HepG2 (cell line): Measurements from ENCODE around the gene ZNF33A. TPM values are rescaled to one million over a fixed set of nuclear protein-coding genes. Genes with fewer than 3 reads are reported as not detected.

Experiments used
- ATAC-seq: fragments of 200-7000 bp; cut with Tn5 transposase; 3 replicates; pipeline ENCODE4 v1.9.1; 2020; ENCODE audit warnings: mild to moderate bottlenecking, moderate library complexity
- BruUV-seq: library from RNA; stranded (reverse); fragments of 400-500 nt; replicated peaks from 2 replicates; lab custom pipeline; 2021; lab: Mats Ljungman, UMichigan
- CTCF ChIA-PET: fragments of 300-600 bp; formaldehyde crosslinking; extraction: SDS; loops from one replicate; lab custom pipeline; 2021; ENCODE audit warnings: low total read pairs, inconsistent platforms, low intra/inter-chr PET ratio; lab: Yijun Ruan, JAX
- POLR2A ChIA-PET: fragments of 350-600 bp; sonication (Branson Sonifier 250); formaldehyde crosslinking; loops from one replicate; lab custom pipeline; 2020; ENCODE audit warnings: antibody characterized with exemption, inconsistent platforms; lab: Yijun Ruan, JAX
- DNase-seq: peaks from one replicate; pipeline ENCODE4 v3.0.0-alpha.2; 2015; ENCODE audit warnings: low spot score
- FAIRE-seq: peaks from 3 replicates; lab custom pipeline; 2011; peaks lifted over from hg19 to GRCh38; lab: Jason Lieb, UNC
- H2AFZ ChIP-seq: one replicate; pipeline ENCODE4 v1.6.1; 2011; ENCODE audit warnings: low read length, inconsistent platforms
- H3K27ac ChIP-seq: fragments of 300-600 bp; 3 replicates; pipeline ENCODE4 v1.8.0; 2011; ENCODE audit warnings: mixed run types, mild to moderate bottlenecking, mixed read lengths, low read length, inconsistent platforms; ENCODE audit not compliant: insufficient read depth; ENCODE audit errors: extremely low read length
- H3K27me3 ChIP-seq, 2 experiments: fragments of 200-600 bp in 1 of 2; 2 replicates in 1 of 2; 3 replicates in 1 of 2; pipeline versions ENCODE4 v1.6.0 to v1.8.0; 2011; ENCODE audit warnings: low read length in 2 of 2, mild to moderate bottlenecking in 2 of 2, moderate library complexity in 2 of 2, inconsistent platforms in 1 of 2; ENCODE audit not compliant: insufficient read depth in 2 of 2, control insufficient read depth in 1 of 2
- H3K36me3 ChIP-seq, 2 experiments: fragments of 200-600 bp in 1 of 2; replicated peaks in 1 of 2; 2 replicates in 1 of 2; 3 replicates in 1 of 2; pipeline versions ENCODE4 v1.5.1 to v1.8.0; 2011; ENCODE audit warnings: low read length in 2 of 2, inconsistent platforms in 1 of 2; ENCODE audit not compliant: insufficient read depth in 2 of 2, control insufficient read depth in 1 of 2
- H3K4me1 ChIP-seq: 2 replicates; pipeline ENCODE4 v1.5.1; 2012; ENCODE audit warnings: low read length, inconsistent platforms; ENCODE audit not compliant: insufficient read depth
- H3K4me2 ChIP-seq: 2 replicates; pipeline ENCODE4 v1.6.0; 2011; ENCODE audit warnings: low read depth, low read length, inconsistent platforms
- H3K4me3 ChIP-seq, 3 experiments: fragments of 200-600 bp in 1 of 3; sonication (generic), shearing (Covaris generic) in 1 of 3; replicated peaks in 1 of 3; 2 replicates each; pipeline ENCODE4 v1.5.1; 2011 to 2016; ENCODE audit warnings: low read length in 3 of 3, inconsistent platforms in 2 of 3, low read depth in 2 of 3, mild to moderate bottlenecking in 2 of 3, control low read depth in 1 of 3, mixed read lengths in 1 of 3; ENCODE audit not compliant: insufficient read depth in 1 of 3
- H3K79me2 ChIP-seq: one replicate; pipeline ENCODE4 v1.6.1; 2011; ENCODE audit warnings: low read length, inconsistent platforms; ENCODE audit not compliant: insufficient read depth
- H3K9ac ChIP-seq: 2 replicates; pipeline ENCODE4 v1.6.0; 2011; ENCODE audit warnings: mild to moderate bottlenecking, low read depth, low read length, inconsistent platforms; ENCODE audit not compliant: insufficient read depth
- H3K9me3 ChIP-seq: 2 replicates; pipeline ENCODE4 v1.5.1; 2012; ENCODE audit warnings: mild to moderate bottlenecking, low read length
- H4K20me1 ChIP-seq: 2 replicates; pipeline ENCODE4 v1.6.0; 2011; ENCODE audit warnings: inconsistent platforms, mild to moderate bottlenecking, low read length, moderate library complexity; ENCODE audit not compliant: insufficient read depth
- CERS6 ChIP-seq: sonication (generic); formaldehyde crosslinking; IDR thresholded peaks from 2 replicates; pipeline ENCODE4 v1.5.0; 2020; ENCODE audit warnings: missing genetic modification reagents
- ESRRA ChIP-seq: sonication (generic); formaldehyde crosslinking; IDR thresholded peaks from 2 replicates; pipeline ENCODE4 v1.5.1; 2020; ENCODE audit warnings: mild to moderate bottlenecking, low read depth, missing genetic modification reagents
- HNF1B ChIP-seq: sonication (generic); formaldehyde crosslinking; IDR thresholded peaks from 2 replicates; pipeline ENCODE4 v1.5.1; 2020; ENCODE audit warnings: mild to moderate bottlenecking, moderate library complexity, missing genetic modification reagents
- MXD3 ChIP-seq: IDR thresholded peaks from 2 replicates; pipeline ENCODE4 v1.6.1; 2016; ENCODE audit warnings: mild to moderate bottlenecking, missing biosample characterization, missing genetic modification reagents
- NFRKB ChIP-seq: fragments of 450-650 bp; IDR thresholded peaks from 2 replicates; pipeline ENCODE4 v1.6.1; 2017
- RARG ChIP-seq: sonication (generic); formaldehyde crosslinking; IDR thresholded peaks from 2 replicates; pipeline ENCODE4 v1.4.0; 2020; ENCODE audit warnings: low read depth, mild to moderate bottlenecking, missing genetic modification reagents
- XRCC5 ChIP-seq: fragments of 200-400 bp; formaldehyde crosslinking; optimal IDR thresholded peaks from 2 replicates; pipeline ENCODE3; 2017; ENCODE audit warnings: mild to moderate bottlenecking, low read length
- ZEB1 ChIP-seq: IDR thresholded peaks from 2 replicates; pipeline ENCODE4 v1.6.1; 2012; ENCODE audit warnings: mild to moderate bottlenecking, low read depth, inconsistent platforms; ENCODE audit not compliant: insufficient replicate concordance
- ZNF33A ChIP-seq: sonication (generic); formaldehyde crosslinking; IDR thresholded peaks from 2 replicates; pipeline ENCODE4 v1.5.1; 2020; ENCODE audit warnings: missing genetic modification reagents, mild to moderate bottlenecking, moderate library complexity, borderline replicate concordance
- ZNF615 ChIP-seq: sonication (generic); formaldehyde crosslinking; IDR thresholded peaks from 2 replicates; pipeline ENCODE4 v1.5.0; 2020; ENCODE audit warnings: mild to moderate bottlenecking, missing genetic modification reagents, borderline replicate concordance
- ZNF75D ChIP-seq: sonication (generic); formaldehyde crosslinking; IDR thresholded peaks from 2 replicates; pipeline ENCODE4 v1.8.1; 2023; ENCODE audit warnings: missing genetic modification reagents, mild to moderate bottlenecking, borderline replicate concordance
- ZNF761 ChIP-seq: sonication (generic); formaldehyde crosslinking; conservative IDR thresholded peaks from 2 replicates; pipeline ENCODE4 v1.4.0; 2020; ENCODE audit warnings: mild to moderate bottlenecking, missing genetic modification reagents
- WGBS: methylation state at CpG from one replicate; pipeline ENCODE4 v1.1.6; 2017; ENCODE audit warnings: low lambda C conversion rate; 5-methylcytosine and 5-hydroxymethylcytosine counted together
- in situ Hi-C: cut with HindIII; loops from 2 replicates; pipeline ENCODE4 v1.10.0; 2017; ENCODE audit warnings: low pct_unique_long_range_greater_than_20kb; ENCODE audit not compliant: extremely low pct_ligation_motif_present
- intact Hi-C: fragments of 100-400 bp; cut with micrococcal nuclease; formaldehyde crosslinking; loops from one replicate; pipeline ENCODE4 v1.10.0; 2022; ENCODE audit not compliant: unreplicated experiment
- polyA plus RNA-seq, 8 experiments: library from polyadenylated mRNA; depleted of rRNA in 3 of 8; stranded (reverse) in 7 of 8; unstranded in 1 of 8; fragments of >200 nt; fragmentation: Illumina TruSeq in 4 of 8; extraction: Trizol in 4 of 8; gene quantifications; 2 replicates each; pipeline versions ENCODE4 v1.2.1 to v1.2.3, GENCODE V29; 2011 to 2016; ENCODE audit warnings: low read depth in 4 of 8, missing spikeins in 1 of 8, mixed read lengths in 1 of 8; ENCODE audit not compliant: insufficient read depth in 1 of 8
- total RNA-seq, 5 experiments: library from RNA; depleted of rRNA; stranded (reverse); fragments of >200 nt; fragmentation: Illumina TruSeq; extraction: Trizol; gene quantifications; 2 replicates each; pipeline ENCODE4 v1.2.3, GENCODE V29; 2016; ENCODE audit warnings: low read depth in 1 of 5
- TF ChIP-seq, protein P1 (sequence below): sonication (generic); formaldehyde crosslinking; IDR thresholded peaks from 2 replicates; pipeline ENCODE4 v1.8.0; 2023; ENCODE audit warnings: mild to moderate bottlenecking, missing genetic modification reagents
- TF ChIP-seq, protein P2 (sequence below): conservative IDR thresholded peaks from 2 replicates; pipeline ENCODE4 v1.6.1; 2018; ENCODE audit warnings: missing genetic modification reagents
- TF ChIP-seq, protein P3 (sequence below): sonication (generic); formaldehyde crosslinking; IDR thresholded peaks from 2 replicates; pipeline ENCODE4 v1.8.0; 2022; ENCODE audit warnings: mild to moderate bottlenecking, missing genetic modification reagents

ZNF33A gene
- total and polyA plus RNA-seq, 2 of the 13 experiments (the other 11 are each of a cell fraction or from before 2014, with no cell fraction given): 13.1 to 22.5 TPM

DNA sequence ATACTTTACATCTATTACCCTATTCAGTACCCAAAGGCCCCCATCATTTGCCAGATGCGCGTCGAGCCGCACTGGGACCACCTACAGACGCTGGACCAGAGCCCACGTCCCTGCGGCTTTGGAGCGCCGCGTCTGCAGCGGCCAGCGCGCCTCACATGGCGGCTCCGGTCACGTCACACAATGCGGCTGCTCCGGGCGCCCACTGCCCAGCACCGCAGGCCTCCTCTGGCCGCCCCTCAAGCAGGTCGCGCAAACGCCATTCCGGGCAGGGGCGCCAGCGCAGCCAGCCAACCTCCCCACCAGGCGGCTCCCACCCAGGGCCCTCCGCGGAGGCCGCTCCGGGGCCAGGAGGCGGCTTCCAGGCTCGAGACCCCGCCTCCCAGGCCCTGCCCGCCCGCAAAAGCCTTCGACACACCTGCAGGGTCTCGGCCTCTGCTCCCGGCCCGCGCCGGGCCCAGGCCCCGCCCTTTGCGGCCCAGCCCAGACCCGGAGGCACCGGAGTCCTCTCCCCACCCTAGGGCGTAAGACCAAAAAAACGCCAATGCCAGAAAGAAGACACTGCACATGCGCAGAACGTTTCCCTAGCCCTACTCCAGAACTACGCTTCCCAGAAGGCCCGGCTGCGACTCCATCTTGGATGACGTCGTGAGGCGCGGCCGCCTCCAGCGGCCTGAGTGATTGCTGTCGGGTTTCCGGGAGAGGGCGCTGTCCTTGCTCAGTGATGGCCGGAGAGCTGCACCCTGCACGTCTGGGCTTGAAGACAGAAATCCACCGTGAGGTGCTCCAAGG, 34.2 kb upstream of the ZNF33A start, which contains the start of gene ZNF25:
Gene ZNF25, minus strand, starts transcription at position 557 of the 789 bp plus-strand sequence. CDS start 4,925 bp downstream, outside the sequence.
- Histone ChIP-seq H3K79me2 (no peaks in the 10 kb centered on the region), H3K36me3 (no peaks in the 10 kb centered on the region), H3K27me3 (no peaks in the 10 kb centered on the region), H3K9me3 (no peaks in the 10 kb centered on the region), H3K4me3 (peak within 1 kb of the TSS; percentile 66 to 90 (median 80)), H3K4me2 (peak within 1 kb of the TSS; percentile 95), H3K9ac (peak within 1 kb of the TSS; percentile 82), H4K20me1 (no peaks in the 10 kb centered on the region), H3K27ac (peak within 1 kb of the TSS; percentile 84), H3K4me1 (peaks cover 10% of the 10 kb centered on the region), H2AFZ (peak within 1 kb of the TSS; percentile 96)
- ChIA-PET POLR2A (interaction anchor here (1.1 to 2.7 kb wide), 3 partner anchors 32 to 35 kb away, joined by 3 to 17 read pairs (median 4); partner anchors contain the start of gene ZNF33A), CTCF (interaction anchor here (1.2 to 1.4 kb wide), 2 partner anchors 16 to 390 kb away, joined by 3 to 7 read pairs; no protein-coding TSS in a partner anchor)
- FAIRE-seq: peak; percentile 98
- peak; percentile 97 for ATAC-seq
- DNase-seq: peak; percentile 99
- under 1% methylated on average over 44 of the region's 66 CpGs for WGBS
- no TSS peak for BruUV-seq
- in situ Hi-C loops: no loop called here
- intact Hi-C loops: loop anchor here (1.0 to 10.0 kb wide), 5 partner anchors 34 to 1089 kb away; partner anchors contain the start of genes ZNF248, ZNF33A and ZNF37A
- TF ChIP-seq MXD3 (CRISPR knock-in tag): peak; percentile 85
- TF ChIP-seq HNF1B (CRISPR knock-in tag): peak; percentile 14; the same call in 1 of the 2 replicates
- TF ChIP-seq NFRKB: no peak
- no peak for TF ChIP-seq ZNF615 (CRISPR knock-in tag)
- 0 out of 2 replicates have a peak, but pooled peaks have one; percentile 55 for TF ChIP-seq ESRRA (CRISPR knock-in tag)
- TF ChIP-seq, protein P1, sequence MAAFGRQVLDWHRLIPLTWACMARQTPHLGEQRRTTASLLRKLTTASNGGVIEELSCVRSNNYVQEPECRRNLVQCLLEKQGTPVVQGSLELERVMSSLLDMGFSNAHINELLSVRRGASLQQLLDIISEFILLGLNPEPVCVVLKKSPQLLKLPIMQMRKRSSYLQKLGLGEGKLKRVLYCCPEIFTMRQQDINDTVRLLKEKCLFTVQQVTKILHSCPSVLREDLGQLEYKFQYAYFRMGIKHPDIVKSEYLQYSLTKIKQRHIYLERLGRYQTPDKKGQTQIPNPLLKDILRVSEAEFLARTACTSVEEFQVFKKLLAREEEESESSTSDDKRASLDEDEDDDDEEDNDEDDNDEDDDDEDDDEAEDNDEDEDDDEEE (CRISPR knock-in tag): peak; percentile 70; the same call in 1 of the 2 replicates
- TF ChIP-seq XRCC5: peak; percentile 95
- TF ChIP-seq ZNF33A: no peak; the same call in 1 of the 2 replicates
- no peak for TF ChIP-seq ZNF75D (CRISPR knock-in tag)
- 0 out of 2 replicates have a peak, but pooled peaks have one; percentile 34 for TF ChIP-seq CERS6 (CRISPR knock-in tag)
- TF ChIP-seq ZEB1: peak; percentile 79
- TF ChIP-seq, protein P2, sequence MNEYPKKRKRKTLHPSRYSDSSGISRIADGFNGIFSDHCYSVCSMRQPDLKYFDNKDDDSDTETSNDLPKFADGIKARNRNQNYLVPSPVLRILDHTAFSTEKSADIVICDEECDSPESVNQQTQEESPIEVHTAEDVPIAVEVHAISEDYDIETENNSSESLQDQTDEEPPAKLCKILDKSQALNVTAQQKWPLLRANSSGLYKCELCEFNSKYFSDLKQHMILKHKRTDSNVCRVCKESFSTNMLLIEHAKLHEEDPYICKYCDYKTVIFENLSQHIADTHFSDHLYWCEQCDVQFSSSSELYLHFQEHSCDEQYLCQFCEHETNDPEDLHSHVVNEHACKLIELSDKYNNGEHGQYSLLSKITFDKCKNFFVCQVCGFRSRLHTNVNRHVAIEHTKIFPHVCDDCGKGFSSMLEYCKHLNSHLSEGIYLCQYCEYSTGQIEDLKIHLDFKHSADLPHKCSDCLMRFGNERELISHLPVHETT (CRISPR knock-in tag): peak; percentile 88; the same call in 1 of the 2 replicates
- TF ChIP-seq, protein P3, sequence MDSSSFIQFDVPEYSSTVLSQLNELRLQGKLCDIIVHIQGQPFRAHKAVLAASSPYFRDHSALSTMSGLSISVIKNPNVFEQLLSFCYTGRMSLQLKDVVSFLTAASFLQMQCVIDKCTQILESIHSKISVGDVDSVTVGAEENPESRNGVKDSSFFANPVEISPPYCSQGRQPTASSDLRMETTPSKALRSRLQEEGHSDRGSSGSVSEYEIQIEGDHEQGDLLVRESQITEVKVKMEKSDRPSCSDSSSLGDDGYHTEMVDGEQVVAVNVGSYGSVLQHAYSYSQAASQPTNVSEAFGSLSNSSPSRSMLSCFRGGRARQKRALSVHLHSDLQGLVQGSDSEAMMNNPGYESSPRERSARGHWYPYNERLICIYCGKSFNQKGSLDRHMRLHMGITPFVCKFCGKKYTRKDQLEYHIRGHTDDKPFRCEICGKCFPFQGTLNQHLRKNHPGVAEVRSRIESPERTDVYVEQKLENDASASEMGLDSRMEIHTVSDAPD (CRISPR knock-in tag): peak; percentile 69
- TF ChIP-seq ZNF761 (CRISPR knock-in tag): peak; percentile 92; the same call in 1 of the 2 replicates
- TF ChIP-seq RARG: no peak
